Activated CD4-positive, CD25-positive, alpha-beta regulatory T cell treated with anti-CD3 and anti-CD28 coated beads, Interleukin-2, amount 50 U/mL, for 24 hours (primary cell): Measurements from ENCODE around the gene LNX1.
"Not testable (repeated sequence)": the region's sequence is repeated elsewhere in the genome, so short reads cannot be mapped to it uniquely, and the experiment has no call there.

Experiments
- ATAC-seq, 2 donors: fragments of 150-1000 bp; cut with Tn5 transposase; one replicate each; pipeline ENCODE4 v1.10.0; 2021; ENCODE audit warnings: mild to moderate bottlenecking in 1 of 2, moderate library complexity in 1 of 2

The LNX1 gene

DNA sequence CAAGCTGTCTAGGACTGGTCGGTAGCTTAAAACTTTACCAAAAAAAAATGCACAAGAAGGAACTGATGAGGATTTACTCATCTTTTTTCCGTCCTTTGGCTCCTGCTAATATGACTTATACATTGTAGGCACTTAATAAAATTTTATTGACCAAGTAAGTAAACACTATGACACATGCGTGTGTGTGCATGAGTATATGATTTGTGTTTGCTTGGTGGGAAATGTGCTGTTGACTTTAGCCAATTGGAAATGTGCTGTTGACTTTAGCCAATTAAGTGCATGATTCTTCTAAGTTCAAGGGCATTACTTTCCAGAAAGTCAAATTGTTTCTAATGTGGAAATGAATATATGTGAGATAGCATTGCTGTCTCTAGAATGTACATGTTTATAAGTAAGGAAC lies 135.5 kb downstream of the LNX1 start:
- no peak for ATAC-seq

- ATAC-seq, result no peak
These were observed 137.9 kb downstream of the LNX1 start for GRCh38 chr4:53453385-53453784.

DNA sequence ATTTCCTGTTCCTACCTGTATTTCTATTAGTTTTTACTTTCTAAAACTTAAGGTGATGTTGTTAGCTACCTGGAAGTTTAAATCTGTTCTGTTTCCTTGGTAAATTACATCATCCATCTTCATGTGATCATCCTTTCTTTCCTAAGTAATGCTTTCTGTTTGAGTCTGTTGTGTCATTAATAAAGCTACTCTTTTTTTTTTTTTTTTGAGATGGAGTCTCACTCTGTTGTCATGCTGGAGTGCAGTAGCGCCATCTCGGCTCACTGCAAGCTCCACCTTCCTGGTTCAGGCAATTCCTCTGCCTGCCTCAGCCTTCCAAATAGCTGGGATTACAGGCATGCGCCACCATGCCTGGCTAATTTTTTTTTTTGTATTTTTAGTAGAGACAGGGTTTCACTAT lies 140.5 kb downstream of the LNX1 start:
- no peak for ATAC-seq

- no peak for ATAC-seq
These were observed 146.3 kb downstream of the LNX1 start for GRCh38 chr4:53444954-53445353.

- no peak for ATAC-seq
These were observed 149.7 kb downstream of the LNX1 start for GRCh38 chr4:53441564-53441963.

DNA sequence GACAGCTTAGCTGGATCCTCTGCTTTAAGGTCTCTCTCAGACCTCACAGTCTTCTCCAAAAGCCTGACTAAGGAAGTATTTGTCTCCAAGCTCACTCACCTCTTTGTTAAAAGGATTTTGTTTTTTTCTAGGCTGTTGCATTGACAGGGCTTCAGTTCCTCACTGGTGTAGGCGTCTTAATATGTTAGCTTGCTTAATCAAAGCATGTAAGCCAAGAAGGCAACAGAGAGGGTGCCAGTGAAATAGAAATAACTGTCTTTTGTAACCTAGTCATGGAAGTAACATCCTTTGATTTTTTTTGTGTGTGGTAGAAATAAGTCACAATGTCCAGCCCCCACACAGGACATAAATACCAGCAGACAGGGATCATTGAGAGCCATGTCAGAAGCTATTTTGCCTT lies 155.0 kb downstream of the LNX1 start:
- no peak for ATAC-seq

GRCh38 chr4:53432528-53433424 lies 158.5 kb downstream of the LNX1 start:
- peak; percentile 89 to 92 for ATAC-seq

DNA sequence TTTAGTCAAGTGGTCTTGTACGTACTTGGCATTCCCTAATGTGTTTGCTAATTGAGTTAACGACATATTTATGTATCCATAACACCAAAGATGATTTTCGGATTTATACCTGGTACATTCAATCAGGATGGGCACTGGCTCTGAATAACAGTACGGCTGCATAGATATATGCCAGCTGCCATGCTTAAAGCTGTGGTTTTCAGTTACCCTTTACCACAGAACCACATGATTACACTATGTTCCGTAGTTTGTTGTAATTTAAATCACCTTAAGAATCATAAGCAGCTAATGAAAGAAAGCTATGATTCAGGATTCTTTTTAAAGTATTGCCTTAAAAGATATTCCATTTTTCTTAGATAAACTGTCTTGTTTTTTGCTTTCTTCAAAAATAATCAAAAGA lies 160.2 kb downstream of the LNX1 start:
- ATAC-seq, result peak in 1 of 2 donors; percentile 52

GRCh38 chr4:53427366-53427765 lies 163.9 kb downstream of the LNX1 start:
- no peak for ATAC-seq

DNA sequence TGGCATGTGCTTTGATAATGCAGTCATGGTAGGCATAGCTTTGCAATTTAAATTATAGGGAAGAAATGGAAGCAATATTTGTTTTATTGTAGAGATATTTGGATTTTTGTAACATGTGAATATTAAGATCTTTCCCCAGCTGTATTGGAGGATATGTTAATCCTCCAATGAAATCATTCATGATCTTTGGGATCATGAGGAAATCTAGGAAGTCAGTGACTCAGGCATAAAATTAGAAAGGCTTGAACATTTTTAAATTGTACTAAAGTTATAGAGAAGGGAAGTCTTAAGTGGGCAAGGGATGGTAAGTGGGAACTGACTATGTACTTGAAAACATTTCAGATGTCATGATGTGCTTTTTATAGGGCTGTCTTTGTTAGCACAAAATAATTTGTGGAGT lies 167.0 kb downstream of the LNX1 start:
- ATAC-seq, result no peak

DNA sequence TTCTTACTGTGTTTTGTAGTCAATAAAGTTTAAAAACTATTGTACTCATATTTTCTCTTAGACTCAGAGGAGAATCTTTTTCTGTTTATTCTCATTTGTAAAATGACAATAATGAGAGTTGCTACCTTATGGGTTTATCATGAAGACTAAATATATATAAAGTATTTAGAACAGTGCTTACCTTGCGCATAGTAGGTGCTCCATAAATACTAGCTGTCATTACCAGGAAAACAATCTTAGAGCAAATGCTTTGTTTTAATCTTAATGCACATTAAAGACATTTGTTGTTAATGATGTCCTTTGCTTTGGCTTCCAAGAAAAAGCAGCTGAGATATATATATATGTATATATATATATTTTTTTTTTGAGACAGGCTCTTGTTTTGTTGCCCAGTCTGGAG lies 168.9 kb downstream of the LNX1 start:
- ATAC-seq, result no peak

DNA sequence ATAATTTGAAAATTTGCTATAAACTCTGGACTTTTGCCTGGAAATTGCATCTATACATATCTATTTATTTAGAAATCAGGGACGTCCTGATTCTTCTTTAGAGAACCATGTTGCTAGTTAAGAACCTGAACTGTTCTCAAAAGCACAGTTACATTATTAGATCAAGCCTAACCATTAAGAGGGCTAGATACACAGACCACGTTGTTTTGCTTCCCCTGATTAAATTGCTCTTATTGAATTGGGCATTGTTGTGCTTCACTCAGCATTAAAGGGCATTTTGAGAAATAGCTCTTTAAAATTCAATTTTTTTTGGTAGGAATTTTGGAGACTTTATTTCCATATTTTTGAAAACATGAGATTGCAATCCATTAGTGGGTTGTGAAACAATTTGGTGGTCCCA lies 169.5 kb downstream of the LNX1 start:
- no peak for ATAC-seq

GRCh38 chr4:53419208-53419607 lies 172.1 kb downstream of the LNX1 start:
- no peak for ATAC-seq

DNA sequence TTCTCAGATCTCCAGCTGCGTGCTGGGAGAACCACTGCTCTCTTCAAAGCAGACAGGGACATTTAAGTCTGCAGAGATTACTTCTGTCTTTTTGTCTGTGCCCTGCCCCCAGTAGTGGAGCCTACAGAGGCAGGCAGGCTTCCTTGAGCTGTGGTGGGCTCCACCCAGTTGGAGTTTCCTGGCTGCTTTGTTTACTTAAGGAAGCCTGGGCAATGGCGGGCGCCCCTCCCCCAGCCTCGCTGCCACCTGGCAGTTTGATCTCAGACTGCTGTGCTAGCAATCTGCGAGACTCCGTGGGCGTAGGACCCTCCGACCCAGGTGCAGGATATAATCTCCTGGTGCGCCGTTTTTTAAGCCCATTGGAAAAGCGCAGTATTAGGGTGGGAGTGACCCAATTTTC lies 181.8 kb downstream of the LNX1 start:
- not testable (repeated sequence) for ATAC-seq
